GM12878 (cell line): ENCODE results near the gene RBM26. TPM values are rescaled to one million over a fixed set of nuclear protein-coding genes. Genes with fewer than 3 reads are reported as not detected.

ENCODE experiments used
- ATF2 ChIP-seq: IDR thresholded peaks from 2 replicates; pipeline ENCODE4 v1.6.1; 2012; ENCODE audit warnings: low read length, inconsistent platforms
- BACH1 ChIP-seq: fragments of 450-650 bp; IDR thresholded peaks from 2 replicates; pipeline ENCODE4 v1.6.1; 2017; ENCODE audit warnings: mild to moderate bottlenecking, borderline replicate concordance
- CREM ChIP-seq: IDR thresholded peaks from 2 replicates; pipeline ENCODE4 v1.6.1; 2014; ENCODE audit warnings: antibody characterized with exemption, low read depth
- CUX1 ChIP-seq: IDR thresholded peaks from 2 replicates; pipeline ENCODE4 v1.6.1; 2012; ENCODE audit warnings: improper control_type of control experiment, low read depth, low read length; ENCODE audit not compliant: insufficient replicate concordance
- EGR1 ChIP-seq, 2 experiments: IDR thresholded peaks; 1 replicate in 1 of 2; 2 replicates in 1 of 2; pipeline ENCODE4 v1.6.1; 2011 to 2012; ENCODE audit warnings: low read depth in 2 of 2, low read length in 2 of 2, borderline replicate concordance in 1 of 2, mild to moderate bottlenecking in 1 of 2, moderate library complexity in 1 of 2
- ESRRA ChIP-seq: IDR thresholded peaks from 2 replicates; pipeline ENCODE4 v1.6.1; 2012; ENCODE audit warnings: mild to moderate bottlenecking, low read length, improper control_type of control experiment
- ETV6 ChIP-seq, 2 experiments: fragments of 450-650 bp in 1 of 2; IDR thresholded peaks in 1 of 2; conservative IDR thresholded peaks in 1 of 2; 2 replicates each; pipeline ENCODE4 v1.6.1; 2014; ENCODE audit warnings: antibody characterized with exemption in 1 of 2, borderline replicate concordance in 1 of 2, low read depth in 1 of 2, mild to moderate bottlenecking in 1 of 2, moderate library complexity in 1 of 2
- GABPA ChIP-seq: IDR thresholded peaks from 2 replicates; pipeline ENCODE4 v1.6.1; 2014; ENCODE audit warnings: antibody characterized with exemption, low read depth, mild to moderate bottlenecking, inconsistent platforms
- IKZF1 ChIP-seq: fragments of 450-650 bp; conservative IDR thresholded peaks from 2 replicates; pipeline ENCODE4 v1.6.1; 2017; ENCODE audit warnings: antibody characterized with exemption, mild to moderate bottlenecking
- IRF4 ChIP-seq: IDR thresholded peaks from 2 replicates; pipeline ENCODE4 v1.6.1; 2011; ENCODE audit warnings: low read depth, low read length
- JUNB ChIP-seq: IDR thresholded peaks from 2 replicates; pipeline ENCODE4 v1.6.1; 2016; ENCODE audit warnings: antibody characterized with exemption, mild to moderate bottlenecking
- JUND ChIP-seq: IDR thresholded peaks from 2 replicates; pipeline ENCODE4 v1.6.1; 2012; ENCODE audit warnings: low read depth, mild to moderate bottlenecking, low read length, improper control_type of control experiment, moderate library complexity
- MYC ChIP-seq: IDR thresholded peaks from 2 replicates; pipeline ENCODE4 v1.6.1; 2011; ENCODE audit warnings: mild to moderate bottlenecking, low read length, moderate library complexity, inconsistent platforms; ENCODE audit not compliant: insufficient read depth, insufficient replicate concordance, insufficient read length, severe bottlenecking
- NR2F1 ChIP-seq: fragments of 450-650 bp; conservative IDR thresholded peaks from 2 replicates; pipeline ENCODE4 v1.6.1; 2017; ENCODE audit warnings: mild to moderate bottlenecking
- NRF1 ChIP-seq: conservative IDR thresholded peaks from 2 replicates; pipeline ENCODE4 v1.6.1; 2011; ENCODE audit warnings: mild to moderate bottlenecking, low read depth, low read length, improper control_type of control experiment
- PAX8 ChIP-seq: fragments of 450-650 bp; IDR thresholded peaks from 2 replicates; pipeline ENCODE4 v1.6.1; 2017; ENCODE audit warnings: mild to moderate bottlenecking, moderate library complexity
- PML ChIP-seq: IDR thresholded peaks from 2 replicates; pipeline ENCODE4 v1.6.1; 2012; ENCODE audit warnings: low read length, inconsistent platforms
- RCOR1 ChIP-seq: conservative IDR thresholded peaks from 2 replicates; pipeline ENCODE4 v1.6.1; 2012; ENCODE audit warnings: low read depth, low read length, improper control_type of control experiment
- RELB ChIP-seq: fragments of 450-650 bp; IDR thresholded peaks from 2 replicates; pipeline ENCODE4 v1.6.1; 2017; ENCODE audit warnings: low read depth, mild to moderate bottlenecking, moderate library complexity
- RFX5 ChIP-seq: IDR thresholded peaks from 2 replicates; pipeline ENCODE4 v1.6.1; 2011; ENCODE audit warnings: low read depth, low read length, improper control_type of control experiment
- RUNX3 ChIP-seq: IDR thresholded peaks from 2 replicates; pipeline ENCODE4 v1.6.1; 2012; ENCODE audit warnings: low read length, inconsistent platforms
- SP1 ChIP-seq: IDR thresholded peaks from one replicate; pipeline ENCODE4 v1.6.1; 2011; ENCODE audit warnings: low read depth, low read length
- SPI1 ChIP-seq: IDR thresholded peaks from 2 replicates; pipeline ENCODE4 v1.6.1; 2011; ENCODE audit warnings: low read depth, mild to moderate bottlenecking, low read length, moderate library complexity, borderline replicate concordance; ENCODE audit not compliant: insufficient read depth
- TARDBP ChIP-seq: IDR thresholded peaks from 2 replicates; pipeline ENCODE4 v1.6.1; 2016; ENCODE audit warnings: borderline replicate concordance
- ZSCAN29 ChIP-seq: fragments of 450-650 bp; IDR thresholded peaks from 2 replicates; pipeline ENCODE4 v1.6.1; 2017; ENCODE audit warnings: mild to moderate bottlenecking, moderate library complexity
- polyA plus RNA-seq, 11 experiments: library from polyadenylated mRNA; depleted of rRNA in 4 of 11; unstranded in 6 of 11; stranded (reverse) in 5 of 11; fragments of >200 nt; fragmentation: Nextera tagmentation in 4 of 11; fragmentation: Illumina TruSeq in 1 of 11; extraction: Ambion mirVana in 4 of 11; extraction: Trizol in 1 of 11; gene quantifications; 1 replicate in 1 of 11; 2 replicates in 10 of 11; pipeline versions ENCODE4 v1.2.1 to v1.2.3, GENCODE V29; 2011 to 2016; ENCODE audit warnings: inconsistent platforms in 2 of 11, missing spikeins in 2 of 11, low read depth in 1 of 11
- total RNA-seq, 4 experiments: library from RNA; depleted of rRNA in 3 of 4; stranded (reverse); fragments of >200 nt in 3 of 4; fragmentation: Illumina TruSeq in 1 of 4; extraction: Trizol in 1 of 4; gene quantifications; 2 replicates each; pipeline versions ENCODE4 v1.2.1 to v1.2.3, GENCODE V29; 2013 to 2021

The RBM26 gene
- total and polyA plus RNA-seq, 10 of the 15 experiments (the other 5 are each of a cell fraction or from before 2014, with no cell fraction given) = 17.6 to 71.3 (median 38.9) TPM

GRCh38 chr13:79451500-79451962 is 45.5 kb upstream of the RBM26 start (continued):
- TF ChIP-seq CUX1 (no peak), ATF2 (peak; percentile 51; the same call in 1 of the 2 replicates), BACH1 (peak; percentile 57; the same call in 1 of the 2 replicates), IRF4 (no peak), ESRRA (peak; percentile 96; the same call in 1 of the 2 replicates), RCOR1 (no peak), SP1 (peak; percentile 19), SPI1 (peak; percentile 57; the same call in 1 of the 2 replicates), PML (no peak), TARDBP (no peak), PAX8 (no peak), IKZF1 (peak; percentile 65), GABPA (0 out of 2 replicates have a peak, but pooled peaks have one; percentile 6), RFX5 (peak; percentile 89), RELB (peak; percentile 70), NRF1 (no peak), MYC (no peak), JUND (0 out of 2 replicates have a peak, but pooled peaks have one; percentile 27), ETV6 (conservative IDR thresholded peaks at IDR 0.05 in 1 of 2, IDR thresholded peaks at IDR 0.05 in 1 of 2; ENCODE audit: borderline replicate concordance in 1 of 2, low read depth in 1 of 2) (peak in 1 of 2 experiments; percentile 46; a peak in 1 of 4 replicates), JUNB (peak; percentile 56), RUNX3 (peak; percentile 89), NR2F1 (peak; percentile 94), EGR1 (IDR thresholded peaks at IDR 0.05; ENCODE audit: borderline replicate concordance in 1 of 2, low read depth in 2 of 2, low read length in 2 of 2) (peak in 1 of 2 experiments; percentile 82; a peak in 2 of 3 replicates), CREM (peak; percentile 61), ZSCAN29 (no peak)
